ENCODE data around the gene SLIT3. TPM values are rescaled to one million over a fixed set of nuclear protein-coding genes. Genes with fewer than 3 reads are reported as not detected.

The SLIT3 gene
- total RNA-seq, 4 donors from 2014 or later: 46.3 to 89.0 (median 68.0) TPM

- DNase-seq (ENCODE audit: low spot score) (no peak), ATAC-seq (ENCODE audit: low FRiP score) (no peak)
- TF ChIP-seq CTCF (IDR thresholded peaks at IDR 0.05): no peak
These were observed 315.5 kb downstream of the SLIT3 start for GRCh38 chr5:168985454-168985853.

GRCh38 chr5:168984135-168984675 is 316.7 kb downstream of the SLIT3 start:
- ATAC-seq (ENCODE audit: low FRiP score) (no peak), DNase-seq (ENCODE audit: low spot score) (no peak)
- no peak for TF ChIP-seq CTCF (IDR thresholded peaks at IDR 0.05)

GRCh38 chr5:168979135-168979534 is 321.8 kb downstream of the SLIT3 start:
- DNase-seq (ENCODE audit: low spot score) (no peak), ATAC-seq (ENCODE audit: low FRiP score) (no peak)
- no peak for TF ChIP-seq CTCF (IDR thresholded peaks at IDR 0.05)

- ATAC-seq (ENCODE audit: low FRiP score) (no peak), DNase-seq (ENCODE audit: low spot score) (no peak)
- no peak for TF ChIP-seq CTCF (IDR thresholded peaks at IDR 0.05)
These were observed 322.4 kb downstream of the SLIT3 start for GRCh38 chr5:168978500-168978899.

- no peak for TF ChIP-seq CTCF (IDR thresholded peaks at IDR 0.05)
- DNase-seq (ENCODE audit: low spot score) (no peak), ATAC-seq (ENCODE audit: low FRiP score) (peak; percentile 87)
These were observed 322.9 kb downstream of the SLIT3 start for GRCh38 chr5:168978015-168978414.

GRCh38 chr5:168976311-168976970 is 324.5 kb downstream of the SLIT3 start:
- TF ChIP-seq CTCF (IDR thresholded peaks at IDR 0.05): no peak
- no peak for ATAC-seq (ENCODE audit: low FRiP score)
- DNase-seq (ENCODE audit: low spot score): no peak

GRCh38 chr5:168975331-168975730 is 325.6 kb downstream of the SLIT3 start:
- ATAC-seq (ENCODE audit: low FRiP score) (no peak), DNase-seq (ENCODE audit: low spot score) (no peak)
- no peak for TF ChIP-seq CTCF (IDR thresholded peaks at IDR 0.05)

All from omental fat pad (tissue), 4 donors.